ENCODE data around the gene MYBPH. TPM values are rescaled to one million over a fixed set of nuclear protein-coding genes. Genes with fewer than 3 reads are reported as not detected.

Gene MYBPH
- total RNA-seq, 1 experiment from 2014 or later = not detected

GRCh38 chr1:203186446-203187303 is 11.0 kb upstream of the MYBPH start, which contains the start of gene CHI3L1:
TSS of gene CHI3L1 (minus strand) at chr1:203186704. CDS start at chr1:203186623, 81 bp downstream.
- H2BK5ac ChIP-seq (ENCODE audit: insufficient read length, low read length) = no peak within 1 kb of the TSS
- H2BK120ac ChIP-seq (ENCODE audit: low read depth, low read length, poor library complexity, severe bottlenecking) = no peak within 1 kb of the TSS
- H3K79me2 ChIP-seq (ENCODE audit: insufficient read depth, low read length) = no peaks in the 10 kb centered on the region
- TF ChIP-seq, protein P1, sequence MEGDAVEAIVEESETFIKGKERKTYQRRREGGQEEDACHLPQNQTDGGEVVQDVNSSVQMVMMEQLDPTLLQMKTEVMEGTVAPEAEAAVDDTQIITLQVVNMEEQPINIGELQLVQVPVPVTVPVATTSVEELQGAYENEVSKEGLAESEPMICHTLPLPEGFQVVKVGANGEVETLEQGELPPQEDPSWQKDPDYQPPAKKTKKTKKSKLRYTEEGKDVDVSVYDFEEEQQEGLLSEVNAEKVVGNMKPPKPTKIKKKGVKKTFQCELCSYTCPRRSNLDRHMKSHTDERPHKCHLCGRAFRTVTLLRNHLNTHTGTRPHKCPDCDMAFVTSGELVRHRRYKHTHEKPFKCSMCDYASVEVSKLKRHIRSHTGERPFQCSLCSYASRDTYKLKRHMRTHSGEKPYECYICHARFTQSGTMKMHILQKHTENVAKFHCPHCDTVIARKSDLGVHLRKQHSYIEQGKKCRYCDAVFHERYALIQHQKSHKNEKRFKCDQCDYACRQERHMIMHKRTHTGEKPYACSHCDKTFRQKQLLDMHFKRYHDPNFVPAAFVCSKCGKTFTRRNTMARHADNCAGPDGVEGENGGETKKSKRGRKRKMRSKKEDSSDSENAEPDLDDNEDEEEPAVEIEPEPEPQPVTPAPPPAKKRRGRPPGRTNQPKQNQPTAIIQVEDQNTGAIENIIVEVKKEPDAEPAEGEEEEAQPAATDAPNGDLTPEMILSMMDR (conservative IDR thresholded peaks at IDR 0.05) = no peak
- H3K18ac ChIP-seq (ENCODE audit: insufficient read length, low read depth, low read length) = no peak within 1 kb of the TSS
- H3K9me3 ChIP-seq (ENCODE audit: control insufficient read depth, low read depth, low read length) = no peaks in the 10 kb centered on the region
- H3K79me1 ChIP-seq (ENCODE audit: insufficient read depth, low read depth, low read length, poor library complexity, severe bottlenecking) = no peaks in the 10 kb centered on the region
- Mint-ChIP-seq H3K36me3 (ENCODE audit: insufficient read depth in 1 of 3, low read depth in 3 of 3) (no peaks in the 10 kb centered on the region), H3K4me3 (peak within 1 kb of the TSS in 1 of 2 experiments; percentile 52; a peak in 2 of 5 replicates), H3K27me3 (ENCODE audit: low read depth) (no peaks in the 10 kb centered on the region; the same call in 1 of the 2 replicates), H3K4me1 (peaks cover 29 to 41% of the 10 kb centered on the region in 2 experiments), H3K9me3 (no peaks in the 10 kb centered on the region; a peak in 2 of 5 replicates), H3K27ac (peak within 1 kb of the TSS in 2 of 3 experiments; percentile 44 to 50; a peak in 4 of 7 replicates)
- no peak for DNase-seq
- H4K20me1 ChIP-seq (ENCODE audit: control insufficient read depth, insufficient read depth, insufficient read length) = no peaks in the 10 kb centered on the region
- no peak within 1 kb of the TSS for H3K56ac ChIP-seq (ENCODE audit: insufficient read length, low read depth, low read length)
- no peak within 1 kb of the TSS for H2BK15ac ChIP-seq (ENCODE audit: low read depth, low read length)
- H3K23me2 ChIP-seq (ENCODE audit: insufficient read length, low read depth, low read length, poor library complexity, severe bottlenecking) = peaks cover 3% of the 10 kb centered on the region
- no peaks in the 10 kb centered on the region for H3K27me3 ChIP-seq (ENCODE audit: insufficient read depth, low read length)
- peak within 1 kb of the TSS; percentile 69 for H3K14ac ChIP-seq (ENCODE audit: insufficient read depth, low read length)
- no peak within 1 kb of the TSS for H3K23ac ChIP-seq (ENCODE audit: insufficient read length, low read depth, low read length)
- WGBS (ENCODE audit: extremely low coverage, insufficient read length, low lambda C conversion rate) = no CpG with 5 or more reads among the region's 14 CpGs
- H4K91ac ChIP-seq (ENCODE audit: insufficient read length, low read depth, low read length) = no peak within 1 kb of the TSS
- no peak within 1 kb of the TSS for H3K4me2 ChIP-seq (ENCODE audit: insufficient read depth, insufficient read length, low read length)
- peaks cover 6% of the 10 kb centered on the region; the same call in 1 of the 2 replicates for H3K4me1 ChIP-seq (ENCODE audit: insufficient read depth, low read length)
- no peak within 1 kb of the TSS for H3K9ac ChIP-seq (ENCODE audit: extremely low read depth, insufficient read length, low read length)
- no peak within 1 kb of the TSS for H3K4ac ChIP-seq (ENCODE audit: low read depth, low read length)
- H3K27ac ChIP-seq (ENCODE audit: insufficient read length, low read depth, low read length) = no peak within 1 kb of the TSS
- no peak within 1 kb of the TSS for H4K5ac ChIP-seq (ENCODE audit: insufficient read length, low read depth, low read length)
- no peak within 1 kb of the TSS for H2AFZ ChIP-seq (ENCODE audit: low read length)
- H2AK5ac ChIP-seq (ENCODE audit: insufficient read length, low read length) = no peak within 1 kb of the TSS
- H4K8ac ChIP-seq (replicated peaks; ENCODE audit: insufficient read length, low read depth, low read length) = no peak within 1 kb of the TSS
- no peak within 1 kb of the TSS for H3T11ph ChIP-seq (ENCODE audit: low read length)
- H2BK20ac ChIP-seq (ENCODE audit: low read depth, low read length, poor library complexity, severe bottlenecking) = no peak within 1 kb of the TSS
- no peak within 1 kb of the TSS for H2BK12ac ChIP-seq (ENCODE audit: insufficient read length, low read depth, low read length)

Data from H9 (cell line).